K562 (cell line): ENCODE results near the gene USP16. TPM values are rescaled to one million over a fixed set of nuclear protein-coding genes. Genes with fewer than 3 reads are reported as not detected.
"Not testable (repeated sequence)": the region's sequence is repeated elsewhere in the genome, so short reads cannot be mapped to it uniquely, and the experiment has no call there.

Source experiments
- ATAC-seq: fragments of 200-7000 bp; cut with Tn5 transposase; 3 replicates; pipeline ENCODE4 v1.9.1; 2020; ENCODE audit warnings: moderate library complexity
- BruUV-seq: library from RNA; stranded (reverse); fragments of 400-500 nt; replicated peaks from 2 replicates; lab custom pipeline; 2021; lab: Mats Ljungman, UMichigan
- CTCF ChIA-PET: fragments of 300-600 bp; formaldehyde crosslinking; extraction: SDS; loops from one replicate; lab custom pipeline; 2021; ENCODE audit warnings: low intra/inter-chr PET ratio; lab: Yijun Ruan, JAX
- POLR2A ChIA-PET: fragments of 300-600, 350-650 bp; sonication (Branson Sonifier 250); formaldehyde crosslinking; extraction: SDS; loops from one replicate; lab custom pipeline; 2021; ENCODE audit warnings: antibody characterized with exemption, inconsistent platforms; lab: Yijun Ruan, JAX
- DNase-seq, 4 experiments: peaks; one replicate each; pipeline versions ENCODE4 v3.0.0 to v3.0.0-alpha.2; 2011 to 2018; ENCODE audit warnings: low spot score in 3 of 4, mixed read lengths in 3 of 4; ENCODE audit errors: extremely low read depth in 1 of 4
- FAIRE-seq: peaks from 2 replicates; lab custom pipeline; 2011; peaks lifted over from hg19 to GRCh38; lab: Jason Lieb, UNC
- H2AFZ ChIP-seq: 2 replicates; pipeline ENCODE4 v1.6.0; 2011; ENCODE audit warnings: low read depth, low read length, control low read depth, inconsistent platforms
- H3K27ac ChIP-seq: fragments of 200-600 bp; 3 replicates; pipeline ENCODE4 v1.8.0; 2011; ENCODE audit warnings: low read depth, mild to moderate bottlenecking, control low read depth, inconsistent platforms, low read length, moderate library complexity, mixed read lengths; ENCODE audit errors: extremely low read depth
- H3K27me3 ChIP-seq, 2 experiments: fragments of 300-600 bp in 1 of 2; 2 replicates in 1 of 2; 3 replicates in 1 of 2; pipeline versions ENCODE4 v1.6.0 to v1.8.0; 2011; ENCODE audit warnings: inconsistent platforms in 2 of 2, low read length in 2 of 2, mild to moderate bottlenecking in 1 of 2, mixed read lengths in 1 of 2, moderate library complexity in 1 of 2; ENCODE audit not compliant: control insufficient read depth in 2 of 2, insufficient read depth in 2 of 2
- H3K36me3 ChIP-seq: fragments of 300-600 bp; 3 replicates; pipeline ENCODE4 v1.8.0; 2011; ENCODE audit warnings: mild to moderate bottlenecking, low read length, inconsistent platforms; ENCODE audit not compliant: control insufficient read depth, insufficient read depth
- H3K4me1 ChIP-seq, 2 experiments: fragments of 200-600 bp in 1 of 2; replicated peaks in 1 of 2; 2 replicates in 1 of 2; 3 replicates in 1 of 2; pipeline versions ENCODE4 v1.5.1 to v1.8.0; 2011; ENCODE audit warnings: inconsistent platforms in 2 of 2, low read length in 2 of 2, mild to moderate bottlenecking in 1 of 2, mixed read lengths in 1 of 2, moderate library complexity in 1 of 2; ENCODE audit not compliant: control insufficient read depth in 2 of 2, insufficient read depth in 2 of 2
- H3K4me2 ChIP-seq: 2 replicates; pipeline ENCODE4 v1.6.1; 2011; ENCODE audit warnings: low read length, control low read depth, inconsistent platforms, mixed read lengths; ENCODE audit not compliant: insufficient read depth
- H3K4me3 ChIP-seq: fragments of 200-600 bp; sonication (generic), shearing (Covaris generic); 2 replicates; pipeline ENCODE4 v1.5.1; 2016; ENCODE audit warnings: control low read depth, inconsistent platforms
- H3K79me2 ChIP-seq: fragments of 200-600 bp; 3 replicates; pipeline ENCODE4 v1.8.0; 2011; ENCODE audit warnings: low read length, inconsistent platforms; ENCODE audit not compliant: control insufficient read depth, insufficient read depth
- H3K9ac ChIP-seq, 2 experiments: 2 replicates each; pipeline versions ENCODE4 v1.6.0 to v1.6.1; 2011; ENCODE audit warnings: low read depth in 2 of 2, low read length in 2 of 2, control low read depth in 1 of 2, inconsistent platforms in 1 of 2, mild to moderate bottlenecking in 1 of 2, mixed read lengths in 1 of 2; ENCODE audit not compliant: insufficient read depth in 1 of 2
- H3K9me1 ChIP-seq: one replicate; pipeline ENCODE4 v1.6.0; 2011; ENCODE audit warnings: inconsistent platforms, mild to moderate bottlenecking, low read length, moderate library complexity; ENCODE audit not compliant: control insufficient read depth, insufficient read depth
- H3K9me3 ChIP-seq: replicated peaks from 2 replicates; pipeline ENCODE4 v1.5.1; 2011; ENCODE audit warnings: low read depth, low read length, inconsistent platforms; ENCODE audit not compliant: control insufficient read depth, insufficient read depth
- H4K20me1 ChIP-seq: replicated peaks from 2 replicates; pipeline ENCODE4 v1.6.1; 2011; ENCODE audit warnings: low read length, inconsistent platforms, mixed read lengths; ENCODE audit not compliant: control insufficient read depth, insufficient read depth
- FOXP1 ChIP-seq: sonication (generic); formaldehyde crosslinking; IDR thresholded peaks from 2 replicates; pipeline ENCODE4 v1.8.0; 2022; ENCODE audit warnings: mild to moderate bottlenecking, missing genetic modification reagents
- NFYB ChIP-seq: IDR thresholded peaks from 2 replicates; pipeline ENCODE4 v1.6.1; 2011; ENCODE audit warnings: mild to moderate bottlenecking, moderate library complexity; ENCODE audit not compliant: insufficient read length; ENCODE audit errors: extremely low read depth
- WGBS: fragments of 100-300 bp; shearing (Covaris generic); methylation state at CpG from one replicate; pipeline ENCODE4 v1.1.6; 2016; ENCODE audit warnings: low coverage, mixed read lengths; ENCODE audit not compliant: insufficient coverage; ENCODE audit errors: missing lambda C conversion rate; 5-methylcytosine and 5-hydroxymethylcytosine counted together
- in situ Hi-C: fragments of 300-500 bp; cut with MboI; formaldehyde crosslinking; loops from 4 replicates; pipeline ENCODE4 v1.15.0; 2018; ENCODE audit warnings: inconsistent platforms, mixed read lengths
- intact Hi-C: fragments of 100-400 bp; cut with micrococcal nuclease; formaldehyde crosslinking; loops from 2 replicates; pipeline ENCODE4 v1.14.2; 2022
- polyA plus RNA-seq, 8 experiments: library from polyadenylated mRNA; depleted of rRNA in 4 of 8; stranded (reverse) in 5 of 8; unstranded in 3 of 8; fragments of >200 nt; fragmentation: Nextera tagmentation in 2 of 8; fragmentation: Illumina TruSeq in 1 of 8; extraction: Ambion mirVana in 2 of 8; extraction: Trizol in 1 of 8; gene quantifications; 2 replicates each; pipeline versions ENCODE4 v1.2.1 to v1.2.3, GENCODE V29; 2011 to 2014; ENCODE audit warnings: inconsistent platforms in 1 of 8, missing spikeins in 1 of 8
- total RNA-seq, 7 experiments: library from RNA; depleted of rRNA in 6 of 7; stranded (reverse); fragments of >200 nt in 6 of 7; fragmentation: Illumina TruSeq in 2 of 7; extraction: Trizol in 2 of 7; gene quantifications; 2 replicates each; pipeline versions ENCODE4 v1.2.1 to v1.2.3, GENCODE V29; 2011 to 2021; ENCODE audit warnings: low replicate concordance in 1 of 7
- TF ChIP-seq, protein P1 (sequence below): sonication (generic); formaldehyde crosslinking; IDR thresholded peaks from 2 replicates; pipeline ENCODE4 v1.8.1; 2023; ENCODE audit warnings: mild to moderate bottlenecking, missing genetic modification reagents

The USP16 gene
- total and polyA plus RNA-seq, 9 of the 15 experiments (the other 6 are each of a cell fraction or from before 2014, with no cell fraction given): 38.4 to 90.9 (median 62.8) TPM

DNA sequence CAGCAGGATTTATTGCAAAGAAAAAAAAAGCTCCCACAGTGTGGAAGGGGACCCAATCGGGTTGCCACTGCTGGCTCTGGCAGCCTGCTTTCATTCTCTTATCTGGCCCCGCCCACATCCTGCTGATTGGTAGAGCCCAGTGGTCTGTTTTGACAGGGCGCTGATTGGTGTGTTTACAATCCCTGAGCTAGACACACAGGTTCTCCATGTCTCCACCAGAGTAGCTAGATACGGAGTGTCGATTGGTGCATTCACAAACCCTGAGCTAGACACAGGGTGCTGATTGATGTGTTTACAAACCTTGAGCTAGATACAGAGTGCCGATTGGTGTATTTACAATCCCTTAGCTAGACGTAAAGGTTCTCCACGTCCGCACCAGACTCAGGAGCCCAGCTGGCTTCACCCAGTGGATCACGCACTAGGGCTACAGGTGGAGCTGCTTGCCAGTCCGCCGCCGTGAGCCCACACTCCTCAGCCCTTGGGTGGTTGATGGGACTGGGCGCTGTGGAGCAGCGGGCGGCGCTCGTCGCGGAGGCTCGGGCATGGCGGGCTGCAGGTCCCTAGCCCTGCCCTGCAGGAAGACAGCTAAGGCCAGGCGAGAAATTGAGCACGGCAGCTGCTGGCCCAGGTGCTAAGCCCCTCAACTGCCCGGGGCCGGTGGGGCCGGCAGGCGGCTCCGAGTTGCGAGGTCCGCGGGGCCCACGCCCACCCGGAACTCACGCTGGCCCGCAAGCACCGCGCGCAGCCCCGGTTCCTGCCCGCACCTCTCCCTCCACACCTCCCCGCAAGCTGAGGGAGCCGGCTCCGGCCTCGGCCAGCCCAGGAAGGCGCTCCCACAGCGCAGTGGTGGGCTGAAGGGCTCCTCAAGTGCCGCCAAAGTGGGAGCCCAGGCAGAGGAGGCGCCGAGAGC, 52.5 kb downstream of the USP16 start:
- H3K27me3 ChIP-seq, H3K4me1 ChIP-seq, BruUV-seq, H3K9me1 ChIP-seq, FAIRE-seq, H3K4me2 ChIP-seq, CTCF ChIA-PET, intact Hi-C loops, in situ Hi-C loops, ATAC-seq, DNase-seq, H3K9ac ChIP-seq, H3K9me3 ChIP-seq, H3K27ac ChIP-seq, H3K4me3 ChIP-seq, H3K36me3 ChIP-seq: not testable (repeated sequence)
- peaks cover 12% of the 10 kb centered on the region for H4K20me1 ChIP-seq
- peak overlapping the region; percentile 78 for H2AFZ ChIP-seq
- POLR2A ChIA-PET: interaction anchor here (0.8 to 1.6 kb wide), 3 partner anchors 21 to 239 kb away, joined by 3 to 4 read pairs (median 4); no protein-coding TSS in a partner anchor
- WGBS: 85% methylated on average over 32 of the region's 50 CpGs
- TF ChIP-seq FOXP1 (CRISPR knock-in tag): 0 out of 2 replicates have a peak, but pooled peaks have one; percentile 15
- TF ChIP-seq, protein P1, sequence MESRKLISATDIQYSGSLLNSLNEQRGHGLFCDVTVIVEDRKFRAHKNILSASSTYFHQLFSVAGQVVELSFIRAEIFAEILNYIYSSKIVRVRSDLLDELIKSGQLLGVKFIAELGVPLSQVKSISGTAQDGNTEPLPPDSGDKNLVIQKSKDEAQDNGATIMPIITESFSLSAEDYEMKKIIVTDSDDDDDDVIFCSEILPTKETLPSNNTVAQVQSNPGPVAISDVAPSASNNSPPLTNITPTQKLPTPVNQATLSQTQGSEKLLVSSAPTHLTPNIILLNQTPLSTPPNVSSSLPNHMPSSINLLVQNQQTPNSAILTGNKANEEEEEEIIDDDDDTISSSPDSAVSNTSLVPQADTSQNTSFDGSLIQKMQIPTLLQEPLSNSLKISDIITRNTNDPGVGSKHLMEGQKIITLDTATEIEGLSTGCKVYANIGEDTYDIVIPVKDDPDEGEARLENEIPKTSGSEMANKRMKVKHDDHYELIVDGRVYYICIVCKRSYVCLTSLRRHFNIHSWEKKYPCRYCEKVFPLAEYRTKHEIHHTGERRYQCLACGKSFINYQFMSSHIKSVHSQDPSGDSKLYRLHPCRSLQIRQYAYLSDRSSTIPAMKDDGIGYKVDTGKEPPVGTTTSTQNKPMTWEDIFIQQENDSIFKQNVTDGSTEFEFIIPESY: peak; percentile 51; the same call in 1 of the 2 replicates
- peak; percentile 63 for TF ChIP-seq NFYB
- H3K79me2 ChIP-seq: peaks cover 20% of the 10 kb centered on the region
